ENCODE data around the gene CHST4. TPM values are rescaled to one million over a fixed set of nuclear protein-coding genes. Genes with fewer than 3 reads are reported as not detected.
"Not testable (repeated sequence)": the region's sequence is repeated elsewhere in the genome, so short reads cannot be mapped to it uniquely, and the experiment has no call there.

Gene CHST4
- total RNA-seq, 1 donor from 2014 or later, result not detected

DNA sequence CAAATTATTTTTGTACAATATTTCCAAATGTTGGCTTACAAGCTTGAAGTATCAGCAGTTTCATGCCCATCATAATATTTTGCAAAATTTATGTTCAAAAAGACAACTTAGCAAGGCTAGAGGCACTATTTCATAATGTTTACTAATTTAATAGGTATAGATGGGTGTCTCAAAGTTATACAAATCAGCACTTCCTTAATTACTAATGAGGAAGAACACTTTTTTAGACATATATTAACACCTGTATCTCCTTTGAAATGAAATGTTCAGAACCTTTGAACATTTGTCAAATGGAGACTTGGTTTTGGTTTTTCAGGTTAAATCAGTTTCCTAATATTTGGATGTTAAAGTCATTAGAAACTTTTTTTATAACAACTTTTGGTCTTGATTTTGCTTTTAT is 48.5 kb downstream of the CHST4 start:
- no peak for TF ChIP-seq CTCF (IDR thresholded peaks at IDR 0.05)
- ChIA-PET POLR2A (no interaction called here), CTCF (interaction anchor here (1.3 to 2.6 kb wide), 2 partner anchors 10 to 36 kb away, joined by 5 to 8 read pairs; no protein-coding TSS in a partner anchor)
- intact Hi-C loops (cut with micrococcal nuclease), result no loop called here
- Mint-ChIP-seq H3K27ac (no peak overlapping the region), H3K4me3 (no peak overlapping the region), H3K9me3 (no peaks in the 10 kb centered on the region), H3K4me1 (peaks cover 18% of the 10 kb centered on the region), H3K36me3 (ENCODE audit: low read depth) (no peaks in the 10 kb centered on the region), H3K27me3 (no peaks in the 10 kb centered on the region)
- ATAC-seq (ENCODE audit: low read depth), result no peak
- no peak for DNase-seq

DNA sequence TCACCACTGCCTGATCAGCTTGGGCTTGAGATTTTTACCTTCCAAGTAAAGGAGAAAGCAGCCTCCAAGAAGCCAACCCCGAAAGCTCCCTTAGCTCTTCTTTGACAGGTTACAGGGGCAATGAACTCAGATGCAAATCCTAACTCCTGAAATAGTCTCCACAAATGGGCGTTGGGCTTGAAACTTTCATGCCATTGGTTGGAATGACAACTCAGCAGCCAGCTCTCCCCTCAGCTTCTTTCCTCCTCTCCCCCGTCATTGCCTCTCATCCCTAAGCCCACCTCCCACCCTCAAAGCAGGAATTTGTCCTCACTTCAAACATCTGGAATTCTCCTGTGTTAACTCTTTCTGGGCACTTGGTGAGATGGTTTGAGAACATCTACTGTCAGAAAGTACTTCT is 50.7 kb downstream of the CHST4 start, which contains the start of gene TAT:
Gene TAT, minus strand, starts transcription at position 122 of the 400 bp plus-strand sequence. CDS start 677 bp downstream, outside the sequence.
- Mint-ChIP-seq H3K9me3 (no peaks in the 10 kb centered on the region), H3K36me3 (ENCODE audit: low read depth) (no peaks in the 10 kb centered on the region), H3K27ac (no peak within 1 kb of the TSS), H3K4me1 (peaks cover 18% of the 10 kb centered on the region), H3K27me3 (no peaks in the 10 kb centered on the region), H3K4me3 (no peak within 1 kb of the TSS)
- no peak for DNase-seq
- ChIA-PET CTCF (interaction anchor here (1.8 kb wide), 1 partner anchor 12 kb away, joined by 4 read pairs; no protein-coding TSS in a partner anchor), POLR2A (no interaction called here)
- intact Hi-C loops (cut with micrococcal nuclease), result no loop called here
- ATAC-seq (ENCODE audit: low read depth), result no peak
- no peak for TF ChIP-seq CTCF (IDR thresholded peaks at IDR 0.05)

DNA sequence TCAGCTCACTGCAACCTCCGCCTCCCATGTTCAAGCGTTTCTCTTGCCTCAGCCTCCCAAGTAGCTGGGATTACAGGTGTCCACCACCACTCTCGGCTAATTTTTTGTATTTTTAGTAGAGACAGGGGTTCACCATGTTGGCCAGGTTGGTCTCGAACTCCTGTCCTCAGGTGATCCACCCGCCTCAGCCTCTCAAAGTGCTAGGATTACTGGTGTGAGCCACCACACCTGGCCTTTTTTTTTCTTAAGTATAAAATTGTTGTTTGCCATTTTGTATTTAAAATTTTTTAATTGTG is 56.3 kb downstream of the CHST4 start:
- H3K27ac Mint-ChIP-seq; ATAC-seq (ENCODE audit: low read depth); intact Hi-C loops (cut with micrococcal nuclease); POLR2A ChIA-PET; H3K4me1 Mint-ChIP-seq; DNase-seq; H3K4me3 Mint-ChIP-seq; H3K9me3 Mint-ChIP-seq; H3K36me3 Mint-ChIP-seq (ENCODE audit: low read depth); H3K27me3 Mint-ChIP-seq: not testable (repeated sequence)
- CTCF ChIA-PET, result interaction anchor here (1.4 kb wide), 1 partner anchor 10 kb away, joined by 3 read pairs; no protein-coding TSS in a partner anchor

- H3K4me1 Mint-ChIP-seq, result peaks cover 11% of the 10 kb centered on the region
- intact Hi-C loops (cut with micrococcal nuclease), result no loop called here
- POLR2A ChIA-PET, result no interaction called here
Observed at GRCh38 chr16:71584543-71585317, 58.5 kb downstream of the CHST4 start.

GRCh38 chr16:71585318-71585703 is 59.1 kb downstream of the CHST4 start:
- ChIA-PET CTCF (interaction anchor here (2.1 kb wide), 1 partner anchor 25 kb away, joined by 9 read pairs; no protein-coding TSS in a partner anchor), POLR2A (no interaction called here)
- intact Hi-C loops (cut with micrococcal nuclease), result no loop called here

More at GRCh38 chr16:71584543-71585317, 58.5 kb downstream of the CHST4 start:
- TF ChIP-seq CTCF (IDR thresholded peaks at IDR 0.05), result no peak
- ATAC-seq (ENCODE audit: low read depth), result no peak
- CTCF ChIA-PET, result no interaction called here
- Mint-ChIP-seq H3K9me3 (no peaks in the 10 kb centered on the region), H3K27me3 (peaks cover 2% of the 10 kb centered on the region), H3K4me3 (no peak overlapping the region), H3K36me3 (ENCODE audit: low read depth) (no peaks in the 10 kb centered on the region), H3K27ac (no peak overlapping the region)
- no peak for DNase-seq

More at GRCh38 chr16:71585318-71585703, 59.1 kb downstream of the CHST4 start:
- no peaks in the 10 kb centered on the region for H3K9me3 Mint-ChIP-seq
- TF ChIP-seq CTCF (IDR thresholded peaks at IDR 0.05), result no peak
- H3K36me3 Mint-ChIP-seq (ENCODE audit: low read depth), result no peaks in the 10 kb centered on the region
- no peak overlapping the region for H3K4me3 Mint-ChIP-seq
- no peak overlapping the region for H3K27ac Mint-ChIP-seq
- peaks cover 2% of the 10 kb centered on the region for H3K27me3 Mint-ChIP-seq
- no peak for DNase-seq
- no peak for ATAC-seq (ENCODE audit: low read depth)
- H3K4me1 Mint-ChIP-seq, result peaks cover 11% of the 10 kb centered on the region

Other genes with a start within 250 kb of the CHST4 start
- gene CMTR2, start 237.0 kb upstream of the CHST4 start, total RNA-seq, result 28.6 and 35.3 TPM in 2 replicates
- gene CALB2, start 167.7 kb upstream of the CHST4 start, total RNA-seq, result not detected in 2 replicates
- gene TLE7, start 84.4 kb upstream of the CHST4 start, total RNA-seq, result not detected in 2 replicates
- gene ZNF23, start 64.2 kb upstream of the CHST4 start, total RNA-seq, result 13.3 and 14.6 TPM in 2 replicates
- gene ZNF19, start 37.1 kb upstream of the CHST4 start, total RNA-seq, result 10.5 TPM in 2 replicates
- gene TAT, start 50.7 kb downstream of the CHST4 start, total RNA-seq, result not detected in 2 replicates
- gene MARVELD3, start 99.8 kb downstream of the CHST4 start, total RNA-seq, result not detected in 2 replicates
- gene PHLPP2, start 198.3 kb downstream of the CHST4 start, total RNA-seq, result 9.2 and 10.0 TPM in 2 replicates

Data from activated B cell treated with CpG ODN at 0.5 μM for 24 hours (primary cell).